Kasumi-1 (cell line): ENCODE measurements around the gene INPP1.
A peak's percentile ranks its signal among the peaks of the same experiment; 100 is the strongest.
"Not testable (repeated sequence)": the region's sequence is repeated elsewhere in the genome, so short reads cannot be mapped to it uniquely, and the experiment has no call there.

Experiments
- DNase-seq, 2 experiments: peaks; one replicate each; lab custom pipeline; 2025; lab: John Stamatoyannopoulos, UW

INPP1 gene, protein sequence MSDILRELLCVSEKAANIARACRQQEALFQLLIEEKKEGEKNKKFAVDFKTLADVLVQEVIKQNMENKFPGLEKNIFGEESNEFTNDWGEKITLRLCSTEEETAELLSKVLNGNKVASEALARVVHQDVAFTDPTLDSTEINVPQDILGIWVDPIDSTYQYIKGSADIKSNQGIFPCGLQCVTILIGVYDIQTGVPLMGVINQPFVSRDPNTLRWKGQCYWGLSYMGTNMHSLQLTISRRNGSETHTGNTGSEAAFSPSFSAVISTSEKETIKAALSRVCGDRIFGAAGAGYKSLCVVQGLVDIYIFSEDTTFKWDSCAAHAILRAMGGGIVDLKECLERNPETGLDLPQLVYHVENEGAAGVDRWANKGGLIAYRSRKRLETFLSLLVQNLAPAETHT

DNA sequence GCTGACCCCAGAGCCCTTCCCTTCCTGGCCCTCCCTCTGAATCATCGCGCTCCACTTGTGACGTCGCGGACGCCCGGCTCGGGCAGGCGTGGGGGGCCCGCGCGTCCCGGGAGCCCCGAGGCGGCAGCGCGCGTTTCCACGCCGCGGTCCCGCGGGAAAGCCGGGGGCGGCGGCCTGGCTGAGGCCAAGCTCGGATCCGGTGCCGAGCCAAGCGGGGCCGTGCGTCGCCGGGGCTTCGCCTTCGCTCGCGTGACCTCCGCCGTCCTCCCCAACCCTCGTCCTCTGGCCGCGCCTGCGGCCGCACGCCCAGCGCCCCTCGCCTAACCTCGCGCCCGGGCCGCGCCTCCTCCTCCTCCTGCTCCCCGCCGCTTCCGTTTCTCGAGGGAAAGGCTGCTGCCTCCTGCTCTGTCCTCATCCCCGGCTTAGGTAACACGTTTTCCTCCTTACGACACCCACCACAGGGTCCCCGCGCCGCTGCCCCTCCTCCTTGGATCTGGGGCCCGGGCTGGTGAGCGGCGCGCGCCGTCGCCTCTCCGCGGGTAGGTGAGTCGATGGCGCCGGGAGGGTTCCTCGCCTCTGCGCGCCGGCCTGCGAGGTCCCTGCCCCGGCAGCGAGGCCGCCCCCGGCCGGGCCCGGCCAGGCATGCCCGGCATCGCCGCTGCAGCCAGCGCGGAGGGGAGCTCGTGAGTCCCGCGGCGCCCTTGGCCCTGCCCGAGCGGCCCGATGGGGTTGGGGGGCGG, at the start of gene INPP1:
Gene INPP1, plus strand, starts transcription at position 54 of the 740 bp plus-strand sequence. CDS start 16,514 bp downstream, outside the sequence.
- peak; percentile 68 to 72 for DNase-seq

DNA sequence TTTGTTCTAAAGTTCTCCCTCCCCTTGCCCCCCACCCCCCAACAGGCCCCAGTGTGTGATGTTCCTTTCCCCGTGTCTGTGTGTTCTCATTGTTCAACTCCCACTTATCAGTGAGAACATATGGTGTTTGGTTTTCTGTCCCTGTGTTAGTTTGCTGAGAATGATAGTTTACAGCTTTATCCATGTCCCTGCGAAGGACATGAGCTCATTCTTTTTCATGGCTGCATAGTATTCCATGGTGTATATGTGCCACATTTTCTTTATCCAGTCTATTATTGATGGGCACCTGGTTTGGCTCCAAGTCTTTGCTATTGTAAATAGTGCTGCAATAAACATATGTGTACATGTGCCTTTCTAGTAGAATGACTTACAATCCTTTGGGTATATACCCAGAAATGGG, 45.5 kb upstream of the INPP1 start:
- not testable (repeated sequence) for DNase-seq

DNA sequence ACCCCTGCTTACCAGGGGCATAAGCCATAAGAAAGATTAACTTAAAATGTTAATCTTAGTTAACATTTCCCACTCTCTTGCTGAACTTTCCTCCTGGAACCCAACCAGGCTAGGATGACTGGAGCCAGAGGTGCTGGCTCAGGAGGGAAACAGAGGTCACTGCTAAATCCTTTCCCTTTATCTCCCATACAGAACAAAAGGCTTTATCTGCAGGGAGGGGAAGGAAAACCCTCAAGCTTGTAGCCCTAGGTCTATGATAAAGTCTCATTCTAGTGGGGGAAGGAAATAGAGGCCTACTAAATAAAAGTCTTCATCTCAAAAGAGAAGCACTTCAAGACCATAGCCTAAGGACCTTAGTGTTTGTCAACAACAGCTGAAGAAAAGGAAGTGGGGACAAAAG, 42.4 kb upstream of the INPP1 start:
- DNase-seq = no peak

DNA sequence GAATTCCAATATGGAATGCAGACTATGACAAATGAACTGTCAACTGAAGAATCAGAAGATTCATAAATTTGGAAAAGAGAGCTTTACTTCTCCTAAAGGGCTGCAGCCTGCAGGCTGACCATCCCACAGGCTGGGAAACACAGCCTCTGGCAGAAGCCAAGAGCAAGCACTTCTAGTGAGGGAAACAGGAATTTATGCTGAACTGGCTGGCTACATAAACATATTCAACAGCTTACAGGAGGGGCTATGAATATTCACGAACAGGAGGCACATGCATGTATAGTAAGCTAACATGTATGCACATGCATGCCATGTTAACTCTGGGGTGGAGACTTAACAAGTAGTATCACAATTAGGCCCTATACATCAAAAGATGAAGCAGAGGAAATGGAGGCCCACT, 41.3 kb upstream of the INPP1 start:
- no peak for DNase-seq

DNA sequence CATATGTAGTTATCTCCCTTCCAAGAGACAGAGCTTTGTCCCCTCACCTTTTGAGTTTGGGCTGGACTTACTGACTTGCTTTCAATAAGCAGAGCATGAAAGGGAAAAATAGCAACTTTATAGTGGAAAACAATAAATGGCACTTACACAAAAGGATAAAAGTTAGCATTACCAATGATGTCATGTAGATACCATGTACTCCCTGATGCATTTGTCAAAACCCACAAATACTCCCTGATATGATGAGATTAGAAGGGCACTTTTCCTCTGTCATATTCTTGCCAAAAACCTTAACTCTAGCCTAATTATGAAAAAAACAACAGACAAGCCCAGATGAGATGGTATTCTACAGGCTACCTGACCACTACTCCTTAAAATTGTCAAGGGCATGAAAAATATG, 39.7 kb upstream of the INPP1 start:
- DNase-seq = no peak

DNA sequence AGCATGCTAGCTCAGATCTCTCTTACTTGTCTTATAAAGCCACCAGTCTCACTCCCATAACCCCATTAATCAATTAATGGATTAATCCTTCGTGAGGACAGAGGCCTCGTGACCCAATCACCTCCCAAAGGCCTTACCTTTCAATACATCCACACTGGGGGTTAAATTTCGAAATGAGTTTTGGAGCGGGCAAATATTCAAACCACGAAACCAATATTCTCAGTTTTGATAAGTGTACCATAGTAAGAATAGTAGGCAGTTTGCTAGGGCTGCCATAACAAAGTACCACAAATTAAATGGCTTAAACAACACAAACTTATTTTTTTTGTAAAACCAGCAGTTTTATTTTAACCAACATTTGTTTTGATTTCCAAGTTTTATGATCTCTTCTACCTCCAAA, 39.0 kb upstream of the INPP1 start:
- no peak for DNase-seq

DNA sequence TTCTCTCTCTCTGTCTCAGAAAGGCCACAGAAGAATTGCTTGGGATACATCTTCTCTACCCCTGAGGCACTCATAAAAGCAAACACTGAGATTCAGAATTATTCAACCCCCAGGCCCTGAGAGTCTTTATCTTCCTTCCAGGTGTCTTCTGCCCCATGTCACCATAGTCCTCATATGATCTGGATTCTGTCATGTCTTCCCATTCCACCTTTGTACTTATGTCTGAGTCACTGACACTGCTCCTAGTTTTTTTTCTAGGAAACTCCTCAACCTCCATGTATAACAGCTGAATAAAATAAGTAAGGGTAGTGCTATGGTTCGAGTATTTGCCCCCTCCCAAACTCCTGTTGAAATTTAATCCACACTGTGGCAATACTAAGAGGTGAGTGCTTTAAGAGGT, 35.4 kb upstream of the INPP1 start:
- DNase-seq = no peak

DNA sequence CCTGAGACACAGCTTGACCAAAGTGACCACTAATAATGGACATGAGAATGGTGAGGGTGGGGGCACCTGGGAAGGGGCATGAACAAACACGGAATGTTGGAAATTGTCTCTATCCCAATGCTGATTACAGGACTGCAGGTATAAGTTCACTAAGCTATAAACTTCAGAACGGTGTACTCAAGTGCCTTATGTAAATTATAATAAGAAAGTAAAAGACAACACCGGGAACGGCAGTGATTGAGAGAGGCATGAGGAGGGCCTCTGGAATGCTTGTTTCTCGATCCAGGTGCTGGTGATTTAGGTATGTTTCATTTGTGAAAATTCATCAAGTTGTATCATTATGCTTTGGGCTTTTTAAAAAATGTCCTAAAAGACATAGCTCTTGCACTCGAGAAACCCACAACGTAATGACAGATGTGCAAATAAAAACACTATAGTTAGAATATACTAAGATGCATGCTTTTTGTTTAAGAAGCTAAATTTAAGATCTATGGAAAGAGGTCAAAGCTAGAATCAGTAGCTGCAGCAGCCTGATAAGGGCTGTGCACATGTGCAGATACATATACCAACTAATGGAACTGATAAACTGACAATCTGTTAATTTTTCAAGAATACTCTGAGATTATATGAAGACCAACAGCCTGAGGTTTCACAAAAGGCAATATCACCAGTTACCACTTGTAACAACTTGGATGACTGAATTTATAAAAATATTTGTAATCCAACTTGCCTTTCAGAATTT, 31.3 kb upstream of the INPP1 start:
- DNase-seq = no peak

DNA sequence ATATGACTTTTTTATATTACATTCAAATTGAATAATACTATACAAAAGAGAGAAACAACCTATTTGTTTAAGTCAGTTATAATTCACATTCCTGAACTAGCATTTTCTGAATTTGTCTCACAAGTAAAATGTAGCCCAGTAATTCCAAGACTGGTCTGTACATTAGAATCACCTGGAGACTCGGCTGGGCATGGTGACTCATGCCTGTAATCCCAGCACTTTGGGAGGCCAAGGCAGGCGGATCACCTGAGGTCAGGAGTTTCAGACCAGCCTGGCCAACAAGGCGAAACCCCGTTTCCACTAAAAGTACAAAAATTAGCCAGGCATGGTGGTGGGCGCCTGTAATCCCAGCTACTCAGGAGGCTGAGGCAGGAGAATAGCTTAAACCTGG, 30.8 kb upstream of the INPP1 start:
- DNase-seq = not testable (repeated sequence)

DNA sequence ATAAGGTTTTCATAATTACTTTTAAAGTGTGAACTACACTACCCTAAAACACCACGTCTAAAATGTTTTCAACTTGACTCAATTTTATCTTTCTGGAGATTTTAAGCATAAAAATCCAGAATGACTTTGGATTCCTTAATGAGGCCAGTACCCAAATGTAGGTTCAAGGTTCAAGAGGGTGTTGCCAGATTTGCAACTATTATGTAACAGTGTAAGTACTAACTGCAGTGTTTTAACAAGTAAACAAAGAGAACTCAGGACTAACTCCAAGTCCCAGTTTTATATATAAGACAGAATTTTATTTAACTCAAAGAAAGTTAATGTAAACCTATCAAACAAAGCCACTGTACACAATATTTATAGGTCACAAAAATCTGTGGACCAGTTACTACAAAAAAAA, 29.5 kb upstream of the INPP1 start:
- DNase-seq = no peak

DNA sequence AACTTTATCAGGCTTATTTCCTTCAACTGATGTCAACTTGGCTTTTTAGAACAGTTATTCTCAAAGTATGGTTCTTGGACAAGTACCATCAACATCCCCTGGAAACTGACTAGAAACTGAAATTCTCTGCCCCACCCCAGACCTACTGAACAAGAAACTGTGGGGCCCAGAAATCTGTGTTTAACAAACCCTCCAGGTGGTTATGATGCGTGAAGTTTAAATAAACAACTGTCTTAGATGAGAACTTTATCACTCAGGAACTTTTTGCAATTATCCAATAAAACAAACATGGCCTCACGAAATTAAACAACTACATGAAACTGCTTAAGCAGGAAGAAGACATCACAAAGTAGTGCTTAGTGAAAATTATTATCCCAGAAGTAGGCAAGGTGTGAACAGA, 28.1 kb upstream of the INPP1 start:
- DNase-seq = no peak

DNA sequence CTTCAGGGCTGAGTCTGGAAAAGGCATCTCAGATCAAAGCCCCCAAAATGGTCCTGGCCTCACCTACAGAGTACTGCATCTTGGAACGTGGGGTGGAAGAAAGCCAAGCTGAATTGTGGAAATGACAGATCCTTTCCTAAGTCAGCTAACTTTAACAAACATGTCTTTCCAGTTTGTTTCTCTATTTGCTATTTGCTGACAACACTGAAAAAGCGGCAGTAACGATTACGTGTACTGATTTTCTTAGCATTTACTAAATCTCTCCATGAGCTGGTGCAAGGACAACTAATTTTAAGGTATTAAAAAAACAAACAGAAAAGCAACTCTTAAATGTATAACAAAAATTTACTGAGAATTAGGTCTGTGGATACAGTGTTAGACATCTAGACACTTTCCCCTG, 24.9 kb upstream of the INPP1 start:
- no peak for DNase-seq

DNA sequence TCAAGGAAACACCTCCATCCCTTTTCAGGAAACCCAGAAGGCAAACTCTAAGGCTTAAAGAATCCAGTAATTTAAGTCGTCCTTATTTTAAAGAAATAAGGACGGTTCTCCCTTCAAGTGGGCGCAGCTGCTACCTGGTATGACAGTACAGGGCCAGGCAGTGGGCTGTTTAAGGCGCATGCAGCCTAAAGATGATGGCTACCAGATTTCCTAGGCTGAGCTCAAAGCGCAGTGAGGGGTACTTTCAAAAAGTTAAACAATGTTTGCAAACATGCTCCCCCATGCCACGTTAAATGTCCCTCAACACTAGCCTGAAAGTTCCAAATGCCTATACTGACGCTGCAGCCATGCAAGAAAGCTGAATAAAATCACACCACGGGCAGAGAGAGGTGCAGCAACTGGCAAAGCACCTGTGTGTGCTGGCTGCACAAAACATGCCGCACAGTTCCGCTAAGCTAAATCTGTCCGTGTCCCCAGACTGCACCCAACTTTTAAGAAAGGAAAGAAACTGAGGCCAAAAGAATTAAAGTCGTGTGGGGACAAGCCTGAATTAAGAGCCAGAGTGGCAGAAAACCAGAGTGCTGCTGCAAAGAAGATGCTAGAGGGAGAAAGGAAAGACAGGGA, 24.3 kb upstream of the INPP1 start:
- DNase-seq = peak; percentile 65 to 67

DNA sequence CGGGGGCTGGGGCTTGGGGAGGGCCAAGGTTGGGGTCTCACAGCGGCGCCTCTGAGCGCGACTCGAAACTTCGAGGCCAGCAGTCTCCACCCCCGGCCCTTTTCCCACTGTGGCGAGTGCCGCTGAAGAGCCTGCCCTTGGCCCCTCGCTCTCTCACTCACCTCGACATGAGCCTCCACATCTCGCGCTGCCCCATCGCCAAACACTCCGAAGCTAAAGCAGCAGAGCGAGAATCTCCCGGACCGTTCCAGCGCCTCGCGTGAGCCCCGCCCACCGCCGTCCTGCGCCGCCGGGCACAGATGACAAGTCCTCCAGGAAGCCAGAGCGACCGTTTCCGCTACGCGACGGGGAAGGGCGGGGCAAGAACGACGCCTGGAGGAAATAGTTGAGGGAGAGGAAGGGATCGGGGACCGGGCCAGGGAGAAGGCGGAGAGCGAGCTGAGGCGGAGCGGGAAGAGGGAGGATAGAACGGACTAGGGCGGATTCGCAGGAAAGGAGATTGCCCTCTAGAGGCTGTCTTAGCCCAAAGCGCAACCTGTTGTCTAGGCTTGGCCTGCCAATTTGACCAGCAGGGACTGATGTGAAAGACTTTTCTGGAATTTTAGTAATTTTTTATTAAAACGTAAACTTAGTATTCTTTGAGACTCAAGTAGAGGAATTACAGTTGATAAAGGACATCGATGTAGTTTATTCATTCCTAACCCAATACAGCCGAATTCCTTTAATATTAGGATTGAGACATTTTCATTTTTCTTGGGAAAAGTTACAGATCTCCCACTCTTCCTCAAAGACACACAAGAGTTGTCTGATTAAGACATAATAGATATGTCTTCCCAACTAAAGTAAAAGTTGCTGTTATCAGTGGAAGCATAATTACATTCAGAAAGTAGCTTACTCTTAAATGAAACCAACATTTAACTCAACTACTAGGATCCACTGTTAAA, 23.6 kb upstream of the INPP1 start, which contains the start of gene HIBCH:
Gene HIBCH, minus strand, starts transcription at position 272 of the 944 bp plus-strand sequence. Its CDS starts 76 bp downstream, at position 196.
- peak; percentile 100 for DNase-seq

DNA sequence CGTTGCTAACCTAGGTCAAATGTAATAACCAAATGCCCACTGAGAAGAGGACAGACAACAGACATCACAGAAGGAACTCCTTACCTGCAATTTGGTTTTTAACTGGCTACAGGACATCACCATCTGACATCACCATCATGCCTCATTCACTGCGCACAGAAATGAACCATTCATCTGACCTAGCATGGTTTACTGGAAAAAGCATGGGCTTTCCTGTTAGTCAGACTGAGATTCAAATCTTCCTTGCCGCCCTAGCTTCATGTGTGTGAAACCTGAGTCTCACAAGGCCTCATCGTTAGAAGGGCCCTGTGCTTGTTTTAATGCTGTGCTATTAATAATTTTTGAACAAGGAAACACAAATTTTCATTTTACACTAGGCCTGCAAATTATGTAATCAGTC, 22.7 kb upstream of the INPP1 start:
- DNase-seq = no peak

DNA sequence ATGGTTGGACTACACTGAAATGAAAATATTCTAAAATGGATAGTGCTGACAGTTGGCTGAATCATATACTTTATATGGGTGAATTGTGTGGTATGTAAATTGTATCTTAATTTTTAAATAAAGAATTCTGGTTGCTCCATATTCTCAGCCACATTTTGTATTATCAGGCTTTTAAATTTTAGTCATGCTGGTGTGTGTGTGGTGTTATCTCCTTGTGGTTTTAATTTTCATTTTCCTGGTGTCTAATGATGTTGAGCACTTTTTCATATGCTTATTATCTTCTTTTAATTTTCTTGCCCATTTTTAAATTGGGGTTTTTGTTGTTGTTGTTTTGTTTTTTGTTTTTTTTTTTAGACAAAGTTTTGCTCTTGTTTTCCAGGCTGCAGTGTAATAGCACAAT, 20.0 kb upstream of the INPP1 start:
- DNase-seq = no peak

DNA sequence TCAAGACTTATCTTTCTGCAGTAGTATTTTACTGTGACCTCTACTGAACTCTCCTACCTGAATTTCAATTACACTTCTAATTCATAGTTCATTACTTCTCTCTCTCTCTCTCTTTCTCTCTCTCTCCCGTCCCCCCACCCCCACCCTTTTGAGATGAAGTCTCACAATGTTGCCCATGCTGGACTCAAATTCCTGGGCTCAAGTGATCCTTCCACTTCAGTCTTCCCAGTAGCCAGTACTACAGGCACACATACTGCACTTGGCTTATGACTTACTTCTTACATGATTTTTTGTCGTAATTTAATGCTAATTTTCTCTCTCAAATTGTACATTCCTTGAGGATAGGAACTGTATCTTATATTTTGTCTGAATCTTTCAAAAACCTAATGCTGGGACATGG, 17.8 kb upstream of the INPP1 start:
- DNase-seq = no peak

DNA sequence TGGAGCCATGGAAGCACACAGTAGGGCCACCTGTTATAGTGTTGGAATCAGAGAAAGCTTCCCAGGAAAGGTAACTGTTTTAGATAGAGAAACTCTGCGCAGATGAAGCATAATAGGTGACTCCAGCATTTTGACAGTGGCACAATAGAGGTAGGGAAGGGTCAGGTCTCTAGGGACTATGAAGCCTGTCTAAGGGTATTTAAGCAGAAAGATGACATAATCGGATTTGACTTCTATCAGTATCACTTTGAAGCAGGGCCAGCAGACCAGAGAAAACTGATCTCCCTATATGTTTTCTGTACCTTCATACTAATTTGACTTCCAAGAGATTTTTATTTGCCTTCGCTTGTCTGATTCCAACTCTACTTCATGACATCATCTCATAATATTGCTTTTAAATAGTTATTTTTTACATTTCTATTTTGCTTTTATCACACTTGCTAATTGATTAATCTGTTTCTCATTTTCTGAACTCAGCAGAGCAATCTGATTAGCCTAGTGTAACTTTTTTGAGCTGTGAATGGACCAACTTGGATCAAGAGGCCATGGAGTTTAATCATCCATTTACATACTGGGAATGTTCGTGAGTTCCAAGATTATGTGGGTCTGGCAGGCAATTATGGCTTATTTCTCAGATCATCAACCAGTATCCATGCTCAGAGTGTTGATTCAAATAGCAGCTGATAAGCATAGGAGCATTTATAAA, 15.4 kb upstream of the INPP1 start:
- DNase-seq = no peak

DNA sequence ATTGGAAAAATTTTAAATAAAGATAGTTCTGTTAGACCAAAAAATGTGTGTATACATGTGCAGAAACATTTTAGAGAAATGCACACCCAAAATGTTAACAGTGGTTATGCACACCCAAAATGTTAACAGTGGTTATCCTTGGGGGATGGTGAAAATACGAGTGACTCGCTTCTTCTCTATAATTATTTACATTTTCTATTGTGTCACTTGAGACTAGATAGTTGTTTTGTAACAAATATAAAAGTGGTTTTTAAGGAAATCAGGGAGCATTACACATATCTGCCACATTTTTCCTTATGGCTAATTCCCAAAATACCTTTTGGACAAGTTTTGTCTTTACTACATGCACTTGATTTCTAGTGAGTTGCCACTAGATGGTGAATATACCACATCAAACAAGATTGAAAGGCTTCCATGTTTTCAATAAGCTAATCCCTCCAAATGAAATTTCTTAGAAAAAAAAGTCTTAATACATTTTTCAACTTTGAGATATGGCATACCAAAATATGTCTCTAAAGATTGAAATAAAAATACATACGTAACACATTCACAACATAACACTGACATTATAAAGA, 14.7 kb upstream of the INPP1 start:
- DNase-seq = peak; percentile 20 to 25

DNA sequence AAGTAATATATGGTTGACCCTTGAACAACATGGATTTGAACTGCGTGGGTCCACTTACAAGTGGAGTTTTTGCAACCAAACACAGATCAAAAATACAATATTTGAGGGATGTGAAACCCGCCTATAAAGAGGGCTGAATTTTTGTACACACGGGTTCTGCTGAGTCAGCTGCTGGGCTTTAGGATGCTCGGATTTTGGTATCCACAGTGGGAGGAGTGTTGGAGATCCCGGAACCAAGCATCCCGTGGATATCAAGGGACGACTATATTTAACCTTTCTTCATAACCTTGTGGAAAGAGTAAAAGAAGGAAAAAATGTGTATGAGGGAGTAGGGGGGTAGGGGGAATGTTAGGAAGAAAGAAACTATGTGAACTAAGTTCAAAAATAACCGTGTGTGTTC, 10.0 kb upstream of the INPP1 start:
- DNase-seq = no peak
